H9 (cell line): ENCODE data around the gene WDR27. TPM values are rescaled to one million over a fixed set of nuclear protein-coding genes. Genes with fewer than 3 reads are reported as not detected.

Experiments
- DNase-seq: peaks from one replicate; pipeline ENCODE4 v3.0.0-alpha.2; 2017
- H2AFZ ChIP-seq: one replicate; pipeline ENCODE4 v1.6.1; 2013; ENCODE audit warnings: mild to moderate bottlenecking, low read length, control low read depth, moderate library complexity
- H2AK5ac ChIP-seq: 2 replicates; pipeline ENCODE4 v1.6.1; 2013; ENCODE audit warnings: low read length, control low read depth, mixed read lengths; ENCODE audit not compliant: insufficient read length
- H2BK120ac ChIP-seq: one replicate; pipeline ENCODE4 v1.6.1; 2013; ENCODE audit warnings: low read depth, mild to moderate bottlenecking, low read length, control low read depth, inconsistent platforms; ENCODE audit not compliant: poor library complexity, severe bottlenecking
- H2BK12ac ChIP-seq: 2 replicates; pipeline ENCODE4 v1.6.1; 2013; ENCODE audit warnings: low read length, control low read depth, mixed read lengths, low read depth; ENCODE audit not compliant: insufficient read length
- H2BK15ac ChIP-seq: 2 replicates; pipeline ENCODE4 v1.6.1; 2013; ENCODE audit warnings: low read depth, low read length, control low read depth
- H2BK20ac ChIP-seq: one replicate; pipeline ENCODE4 v1.6.1; 2013; ENCODE audit warnings: low read depth, mild to moderate bottlenecking, low read length, control low read depth, inconsistent platforms; ENCODE audit not compliant: poor library complexity, severe bottlenecking
- H2BK5ac ChIP-seq: 2 replicates; pipeline ENCODE4 v1.6.1; 2013; ENCODE audit warnings: low read length, control low read depth, mixed read lengths; ENCODE audit not compliant: insufficient read length
- H3K14ac ChIP-seq: 2 replicates; pipeline ENCODE4 v1.6.1; 2013; ENCODE audit warnings: low read length, control low read depth; ENCODE audit not compliant: insufficient read depth
- H3K18ac ChIP-seq: 2 replicates; pipeline ENCODE4 v1.6.1; 2013; ENCODE audit warnings: low read depth, mild to moderate bottlenecking, mixed read lengths, low read length, control low read depth; ENCODE audit not compliant: insufficient read length
- H3K23ac ChIP-seq: 2 replicates; pipeline ENCODE4 v1.6.1; 2013; ENCODE audit warnings: low read length, control low read depth, mixed read lengths, low read depth; ENCODE audit not compliant: insufficient read length
- H3K23me2 ChIP-seq: 2 replicates; pipeline ENCODE4 v1.6.1; 2013; ENCODE audit warnings: low read depth, mild to moderate bottlenecking, mixed read lengths, low read length, control low read depth; ENCODE audit not compliant: insufficient read length, poor library complexity, severe bottlenecking
- H3K27ac ChIP-seq: 2 replicates; pipeline ENCODE4 v1.5.1; 2013; ENCODE audit warnings: low read length, control low read depth, mixed read lengths, low read depth; ENCODE audit not compliant: insufficient read length
- H3K27me3 ChIP-seq: 2 replicates; pipeline ENCODE4 v1.6.1; 2013; ENCODE audit warnings: low read length, control low read depth, inconsistent platforms; ENCODE audit not compliant: insufficient read depth
- H3K4ac ChIP-seq: 2 replicates; pipeline ENCODE4 v1.6.1; 2013; ENCODE audit warnings: low read depth, mild to moderate bottlenecking, control low read depth, inconsistent platforms, low read length, moderate library complexity
- H3K4me1 ChIP-seq: 2 replicates; pipeline ENCODE4 v1.6.1; 2013; ENCODE audit warnings: low read length, control low read depth, inconsistent platforms; ENCODE audit not compliant: insufficient read depth
- H3K4me2 ChIP-seq: 2 replicates; pipeline ENCODE4 v1.6.1; 2013; ENCODE audit warnings: low read length, control low read depth, mixed read lengths; ENCODE audit not compliant: insufficient read length, insufficient read depth
- H3K56ac ChIP-seq: 2 replicates; pipeline ENCODE4 v1.6.1; 2013; ENCODE audit warnings: low read depth, mild to moderate bottlenecking, mixed read lengths, low read length, control low read depth; ENCODE audit not compliant: insufficient read length
- H3K79me1 ChIP-seq: 2 replicates; pipeline ENCODE4 v1.6.1; 2013; ENCODE audit warnings: low read depth, mild to moderate bottlenecking, moderate library complexity, low read length, control low read depth, inconsistent platforms; ENCODE audit not compliant: insufficient read depth, poor library complexity, severe bottlenecking
- H3K79me2 ChIP-seq: 2 replicates; pipeline ENCODE4 v1.6.1; 2013; ENCODE audit warnings: low read length, control low read depth, inconsistent platforms; ENCODE audit not compliant: insufficient read depth
- H3K9ac ChIP-seq: 2 replicates; pipeline ENCODE4 v1.6.1; 2013; ENCODE audit warnings: low read length, control low read depth, mixed read lengths; ENCODE audit not compliant: insufficient read length; ENCODE audit errors: extremely low read depth
- H3K9me3 ChIP-seq: one replicate; pipeline ENCODE4 v1.6.1; 2013; ENCODE audit warnings: low read depth, low read length, inconsistent platforms; ENCODE audit not compliant: control insufficient read depth
- H3T11ph ChIP-seq: one replicate; pipeline ENCODE4 v1.6.1; 2013; ENCODE audit warnings: mild to moderate bottlenecking, low read length, control low read depth, inconsistent platforms
- H4K20me1 ChIP-seq: one replicate; pipeline ENCODE4 v1.6.1; 2013; ENCODE audit not compliant: control insufficient read depth, insufficient read length, insufficient read depth
- H4K5ac ChIP-seq: 2 replicates; pipeline ENCODE4 v1.6.1; 2013; ENCODE audit warnings: low read depth, mild to moderate bottlenecking, mixed read lengths, low read length, control low read depth; ENCODE audit not compliant: insufficient read length
- H4K8ac ChIP-seq: replicated peaks from 2 replicates; pipeline ENCODE4 v1.6.1; 2013; ENCODE audit warnings: low read length, control low read depth, mixed read lengths, low read depth; ENCODE audit not compliant: insufficient read length
- H4K91ac ChIP-seq: 2 replicates; pipeline ENCODE4 v1.6.1; 2013; ENCODE audit warnings: low read depth, mild to moderate bottlenecking, moderate library complexity, mixed read lengths, low read length, control low read depth; ENCODE audit not compliant: insufficient read length
- H3K27ac Mint-ChIP-seq, 3 experiments: 2 replicates in 2 of 3; 3 replicates in 1 of 3; pipeline ENCODE4 v1.8.0; 2020 to 2021; ENCODE audit warnings: mixed read lengths in 3 of 3, mild to moderate bottlenecking in 1 of 3, moderate library complexity in 1 of 3
- H3K27me3 Mint-ChIP-seq: 2 replicates; pipeline ENCODE4 v1.8.0; 2021; ENCODE audit warnings: low read depth, mild to moderate bottlenecking, moderate library complexity, mixed read lengths
- H3K36me3 Mint-ChIP-seq, 3 experiments: 2 replicates in 2 of 3; 3 replicates in 1 of 3; pipeline ENCODE4 v1.8.0; 2020 to 2021; ENCODE audit warnings: low read depth in 3 of 3, mixed read lengths in 3 of 3; ENCODE audit not compliant: insufficient read depth in 1 of 3
- H3K4me1 Mint-ChIP-seq, 2 experiments: 2 replicates each; pipeline ENCODE4 v1.8.0; 2020; ENCODE audit warnings: mixed read lengths in 2 of 2
- H3K4me3 Mint-ChIP-seq, 2 experiments: 2 replicates in 1 of 2; 3 replicates in 1 of 2; pipeline ENCODE4 v1.8.0; 2020 to 2021; ENCODE audit warnings: mild to moderate bottlenecking in 2 of 2, mixed read lengths in 2 of 2, moderate library complexity in 1 of 2
- H3K9me3 Mint-ChIP-seq, 2 experiments: 2 replicates in 1 of 2; 3 replicates in 1 of 2; pipeline ENCODE4 v1.8.0; 2020; ENCODE audit warnings: mild to moderate bottlenecking in 2 of 2, mixed read lengths in 2 of 2, moderate library complexity in 1 of 2
- WGBS: extraction: QIAGEN DNeasy Blood & Tissue Kit; methylation state at CpG from one replicate; pipeline ENCODE4 v1.1.7; 2013; ENCODE audit warnings: missing lambda C conversion rate, low lambda C conversion rate, mixed read lengths; ENCODE audit not compliant: insufficient read length; ENCODE audit errors: extremely low coverage; 5-methylcytosine and 5-hydroxymethylcytosine counted together
- total RNA-seq: library from RNA; stranded (reverse); gene quantifications from 2 replicates; pipeline ENCODE4 v1.2.1, GENCODE V29; 2021
- TF ChIP-seq, protein P1 (sequence below): fragments of 200-600 bp; sonication (generic); conservative IDR thresholded peaks from 3 replicates; pipeline ENCODE4 v1.8.0; 2021; ENCODE audit warnings: antibody characterized with exemption, mild to moderate bottlenecking

The WDR27 gene
- total RNA-seq, 1 experiment from 2014 or later = 48.7 TPM

DNA sequence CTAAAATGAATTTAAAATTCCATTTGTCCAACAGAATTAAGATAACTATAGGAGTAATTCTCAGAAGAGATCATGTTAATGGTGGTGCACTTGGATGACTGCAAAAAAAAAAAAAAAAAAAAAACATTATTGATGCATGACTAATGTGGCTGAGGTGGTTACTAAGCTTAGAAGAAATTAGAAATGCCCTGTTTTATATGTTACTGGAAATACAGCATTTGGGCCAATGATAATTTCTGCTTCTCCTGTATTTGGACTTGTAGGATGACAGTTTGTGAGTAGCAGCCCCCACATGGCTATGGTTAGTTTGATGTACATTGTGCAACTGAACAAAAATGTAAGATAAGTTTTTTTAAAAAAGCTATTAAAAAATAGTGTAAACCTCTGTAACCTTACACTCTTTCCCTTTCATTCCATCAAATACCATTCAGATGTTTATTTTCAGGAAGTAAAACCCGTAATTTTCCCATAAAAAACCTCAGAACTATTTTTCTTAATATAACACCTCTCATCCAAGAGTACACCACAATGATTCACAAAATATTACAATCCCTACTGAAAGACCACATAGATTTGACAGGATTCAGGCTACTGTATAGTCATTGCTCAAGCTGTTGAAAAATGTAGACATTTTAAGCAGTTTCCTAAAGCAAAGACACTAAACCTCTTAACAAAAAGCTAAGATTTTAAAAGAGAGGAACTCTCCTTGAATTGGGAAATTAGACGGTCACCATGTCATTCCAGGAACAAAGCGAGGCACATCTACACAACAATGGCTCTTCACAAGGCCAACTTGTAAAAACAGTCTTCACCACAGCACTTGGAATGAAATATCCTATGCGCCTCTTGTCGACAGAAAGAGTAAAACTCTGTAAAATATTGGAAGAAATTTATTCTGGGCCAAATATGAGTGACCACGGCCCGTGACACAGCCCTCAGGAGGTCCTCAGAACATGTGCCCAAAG lies 83.0 kb downstream of the WDR27 start:
- Histone ChIP-seq H2BK15ac (no peak overlapping the region), H3K79me1 (no peaks in the 10 kb centered on the region), H4K8ac (no peak overlapping the region), H2BK120ac (no peak overlapping the region), H2AK5ac (no peak overlapping the region), H3K56ac (no peak overlapping the region), H3K14ac (no peak overlapping the region), H3K27ac (peak overlapping the region; percentile 41), H3K23ac (no peak overlapping the region), H3K23me2 (no peaks in the 10 kb centered on the region), H3K4me1 (peaks cover 13% of the 10 kb centered on the region; the same call in 1 of the 2 replicates), H3K4me2 (no peak overlapping the region), H2BK20ac (no peak overlapping the region), H3T11ph (no peak overlapping the region), H2BK12ac (no peak overlapping the region), H4K20me1 (no peaks in the 10 kb centered on the region), H3K27me3 (no peaks in the 10 kb centered on the region), H4K91ac (no peak overlapping the region), H3K18ac (no peak overlapping the region), H2BK5ac (no peak overlapping the region), H3K4ac (no peak overlapping the region), H3K79me2 (no peaks in the 10 kb centered on the region), H3K9ac (no peak overlapping the region), H4K5ac (no peak overlapping the region), H2AFZ (no peak overlapping the region), H3K9me3 (no peaks in the 10 kb centered on the region)
- TF ChIP-seq, protein P1, sequence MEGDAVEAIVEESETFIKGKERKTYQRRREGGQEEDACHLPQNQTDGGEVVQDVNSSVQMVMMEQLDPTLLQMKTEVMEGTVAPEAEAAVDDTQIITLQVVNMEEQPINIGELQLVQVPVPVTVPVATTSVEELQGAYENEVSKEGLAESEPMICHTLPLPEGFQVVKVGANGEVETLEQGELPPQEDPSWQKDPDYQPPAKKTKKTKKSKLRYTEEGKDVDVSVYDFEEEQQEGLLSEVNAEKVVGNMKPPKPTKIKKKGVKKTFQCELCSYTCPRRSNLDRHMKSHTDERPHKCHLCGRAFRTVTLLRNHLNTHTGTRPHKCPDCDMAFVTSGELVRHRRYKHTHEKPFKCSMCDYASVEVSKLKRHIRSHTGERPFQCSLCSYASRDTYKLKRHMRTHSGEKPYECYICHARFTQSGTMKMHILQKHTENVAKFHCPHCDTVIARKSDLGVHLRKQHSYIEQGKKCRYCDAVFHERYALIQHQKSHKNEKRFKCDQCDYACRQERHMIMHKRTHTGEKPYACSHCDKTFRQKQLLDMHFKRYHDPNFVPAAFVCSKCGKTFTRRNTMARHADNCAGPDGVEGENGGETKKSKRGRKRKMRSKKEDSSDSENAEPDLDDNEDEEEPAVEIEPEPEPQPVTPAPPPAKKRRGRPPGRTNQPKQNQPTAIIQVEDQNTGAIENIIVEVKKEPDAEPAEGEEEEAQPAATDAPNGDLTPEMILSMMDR = no peak
- H3K27me3 Mint-ChIP-seq = no peaks in the 10 kb centered on the region; the same call in 1 of the 2 replicates
- peaks cover 4 to 5% of the 10 kb centered on the region in 2 experiments; a peak in 3 of 5 replicates for H3K9me3 Mint-ChIP-seq
- H3K36me3 Mint-ChIP-seq = peaks cover 8 to 16% (median 13%) of the 10 kb centered on the region in 3 experiments
- H3K4me1 Mint-ChIP-seq = peaks cover 43 to 48% of the 10 kb centered on the region in 2 experiments
- DNase-seq = no peak
- peak overlapping the region; percentile 83 to 98 (median 97) for H3K27ac Mint-ChIP-seq
- no CpG with 5 or more reads among the region's 7 CpGs for WGBS
- H3K4me3 Mint-ChIP-seq = peak overlapping the region; percentile 40 to 53
